Upper lobe of left lung (tissue), 4 donors: ENCODE measurements around the gene TMEM250.

Experiments used
- CTCF ChIP-seq, 6 experiments: fragments of 450-650 bp in 4 of 6; fragments of 200-600 bp in 2 of 6; sonication (generic) in 2 of 6; IDR thresholded peaks; one replicate each; pipeline ENCODE4 v1.5.1; 2016 to 2019; ENCODE audit warnings: antibody characterized with exemption in 6 of 6
- POLR2A ChIP-seq, 4 donors: fragments of 450-650 bp; IDR thresholded peaks; one replicate each; pipeline ENCODE4 v1.5.1; 2016 to 2017; ENCODE audit warnings: antibody characterized with exemption in 4 of 4, mild to moderate bottlenecking in 2 of 4
- POLR2AphosphoS5 ChIP-seq, 2 donors: sonication (generic); formaldehyde crosslinking; IDR thresholded peaks; one replicate each; pipeline ENCODE4 v1.5.1; 2017; ENCODE audit warnings: antibody characterized with exemption in 2 of 2

DNA sequence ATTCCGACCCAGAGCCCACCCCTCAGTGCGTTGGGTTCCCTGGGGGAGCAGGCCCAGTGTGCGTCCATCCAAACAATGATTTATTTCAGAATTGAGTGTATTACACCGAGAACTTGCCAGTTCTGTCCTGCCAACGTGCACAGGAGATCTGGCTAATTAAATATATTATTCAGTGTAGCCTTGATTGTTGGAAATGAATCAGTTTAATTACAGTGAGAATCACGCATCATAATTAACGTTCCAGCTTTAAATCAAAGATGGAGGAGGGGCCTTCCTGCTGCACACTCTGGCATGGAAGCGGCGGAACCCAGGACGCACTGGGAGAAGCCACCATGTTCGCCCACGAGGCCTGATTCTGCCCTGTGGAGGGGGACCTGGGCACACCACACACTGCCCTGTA lies 30.7 kb upstream of the TMEM250 start:
- no peak for TF ChIP-seq POLR2A (IDR thresholded peaks at IDR 0.05)
- TF ChIP-seq CTCF (IDR thresholded peaks at IDR 0.05): no peak
- no peak for TF ChIP-seq POLR2AphosphoS5 (IDR thresholded peaks at IDR 0.05)
